Epidermal melanocyte (primary cell): Measurements from ENCODE around the gene CEMIP2.

Experiments used
- DNase-seq: peaks from one replicate; pipeline ENCODE4 v3.0.0; 2011; ENCODE audit warnings: low spot score; ENCODE audit not compliant: insufficient read length

Gene CEMIP2

GRCh38 chr9:71770170-71770569, 1.9 kb upstream of the CEMIP2 start:
- no peak for DNase-seq

GRCh38 chr9:71769175-71770161, 1.2 kb upstream of the CEMIP2 start:
- no peak for DNase-seq

GRCh38 chr9:71767776-71768321, 464 bp downstream of the CEMIP2 start:
- no peak for DNase-seq

DNA sequence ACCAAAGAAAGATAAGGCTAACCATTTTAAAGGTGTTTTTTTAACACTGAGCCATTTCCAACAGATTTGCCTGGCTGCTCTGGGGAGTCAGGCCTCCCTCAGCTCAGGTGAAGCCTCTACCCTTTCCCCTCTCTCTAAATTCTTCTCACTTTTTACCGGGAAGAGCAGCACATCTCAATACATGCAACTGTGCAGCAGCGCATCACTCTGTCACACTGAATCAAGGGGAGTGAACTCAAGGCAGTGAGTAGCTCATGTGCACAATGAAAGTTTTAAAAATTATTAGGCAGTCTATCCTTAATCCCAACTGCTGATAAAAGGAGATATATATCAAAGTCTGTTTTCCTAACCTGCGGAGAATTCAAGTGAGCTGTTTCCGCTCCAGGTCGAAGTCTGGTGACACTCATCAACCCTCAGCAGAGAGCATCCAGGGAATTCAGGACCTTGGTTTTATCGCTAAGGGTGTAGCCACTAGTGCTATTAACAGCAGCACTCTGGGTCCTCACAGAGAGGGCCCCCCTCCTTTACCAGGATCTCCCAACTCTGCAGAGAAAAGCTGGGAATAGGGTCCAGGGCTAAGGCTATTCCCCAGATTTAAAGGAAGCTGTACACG, 1.0 kb downstream of the CEMIP2 start:
- DNase-seq = no peak

DNA sequence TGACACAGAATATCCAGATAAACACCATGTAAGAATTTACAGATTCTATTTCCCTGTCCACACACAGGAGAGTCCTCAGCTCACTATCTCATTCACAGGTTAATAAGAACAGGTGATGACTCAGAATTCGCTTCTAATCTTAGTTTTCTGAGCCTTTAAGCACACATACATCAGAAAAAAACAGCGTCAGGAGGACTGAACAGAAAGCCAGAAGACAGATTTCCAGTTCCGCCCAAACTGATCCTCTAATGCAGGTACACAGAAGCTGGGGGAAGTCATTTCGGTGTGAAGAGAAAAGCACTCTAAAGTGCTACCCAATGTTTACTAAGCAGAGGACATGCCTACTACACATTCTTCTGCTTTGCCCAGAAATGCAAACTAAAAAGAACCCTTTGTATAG, 1.6 kb downstream of the CEMIP2 start:
- DNase-seq = no peak

DNA sequence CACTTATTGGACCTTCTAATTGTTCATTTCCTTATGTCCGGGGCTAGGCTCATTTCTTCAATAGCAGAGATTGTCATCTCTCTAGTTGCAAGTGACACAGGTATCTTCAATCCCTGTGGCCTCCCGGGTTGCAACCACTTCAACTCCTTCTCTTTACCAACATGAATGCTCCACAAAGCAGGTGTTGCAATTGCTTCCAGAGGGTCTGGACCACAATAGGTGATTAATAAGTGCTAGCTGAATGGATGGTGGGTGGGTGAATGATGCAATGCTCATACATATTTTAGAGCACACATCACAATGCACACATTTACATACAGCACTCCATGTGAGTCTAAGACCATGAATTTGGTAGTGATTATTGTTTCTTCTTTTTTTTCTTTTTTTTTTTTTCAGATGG, 2.6 kb downstream of the CEMIP2 start:
- DNase-seq = no peak

DNA sequence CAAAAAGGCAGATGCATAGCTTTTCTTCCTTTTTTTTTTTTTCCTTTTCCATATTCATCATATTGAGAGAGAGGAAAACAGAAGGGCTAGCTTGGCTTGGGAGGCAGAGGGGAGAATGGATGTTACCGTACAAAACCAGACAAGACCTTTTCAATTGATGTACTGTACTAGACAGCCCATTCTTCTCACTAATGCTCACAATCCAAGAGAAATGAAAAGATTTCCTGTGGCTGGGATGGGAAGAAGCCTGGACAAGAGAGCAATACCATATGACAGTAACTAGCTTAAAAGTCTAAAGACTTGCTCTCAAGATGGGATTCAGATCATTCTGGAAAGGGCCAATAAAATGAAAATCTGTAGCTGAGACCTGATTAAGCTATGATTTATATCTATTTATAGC, 3.4 kb downstream of the CEMIP2 start:
- DNase-seq = no peak

GRCh38 chr9:71764463-71764862, 3.9 kb downstream of the CEMIP2 start:
- no peak for DNase-seq

DNA sequence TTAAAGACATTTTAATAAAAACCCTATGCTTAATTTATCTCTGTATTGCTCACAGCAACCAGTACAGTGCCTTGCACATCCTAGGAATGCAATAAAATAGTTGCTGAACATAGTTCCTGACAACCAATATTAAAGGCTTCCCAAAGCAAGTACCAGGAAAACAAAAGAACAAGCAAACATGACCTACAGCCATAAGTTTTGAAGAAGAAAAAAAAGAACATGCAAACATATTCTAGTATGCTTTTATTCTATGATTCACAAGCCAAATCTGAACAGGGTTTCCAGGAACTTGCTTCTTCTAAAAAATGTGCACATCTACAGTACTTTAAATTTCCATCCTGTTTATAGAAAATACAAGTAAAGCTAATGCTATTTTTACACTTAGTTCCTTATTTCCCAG, 4.5 kb downstream of the CEMIP2 start:
- DNase-seq = no peak

DNA sequence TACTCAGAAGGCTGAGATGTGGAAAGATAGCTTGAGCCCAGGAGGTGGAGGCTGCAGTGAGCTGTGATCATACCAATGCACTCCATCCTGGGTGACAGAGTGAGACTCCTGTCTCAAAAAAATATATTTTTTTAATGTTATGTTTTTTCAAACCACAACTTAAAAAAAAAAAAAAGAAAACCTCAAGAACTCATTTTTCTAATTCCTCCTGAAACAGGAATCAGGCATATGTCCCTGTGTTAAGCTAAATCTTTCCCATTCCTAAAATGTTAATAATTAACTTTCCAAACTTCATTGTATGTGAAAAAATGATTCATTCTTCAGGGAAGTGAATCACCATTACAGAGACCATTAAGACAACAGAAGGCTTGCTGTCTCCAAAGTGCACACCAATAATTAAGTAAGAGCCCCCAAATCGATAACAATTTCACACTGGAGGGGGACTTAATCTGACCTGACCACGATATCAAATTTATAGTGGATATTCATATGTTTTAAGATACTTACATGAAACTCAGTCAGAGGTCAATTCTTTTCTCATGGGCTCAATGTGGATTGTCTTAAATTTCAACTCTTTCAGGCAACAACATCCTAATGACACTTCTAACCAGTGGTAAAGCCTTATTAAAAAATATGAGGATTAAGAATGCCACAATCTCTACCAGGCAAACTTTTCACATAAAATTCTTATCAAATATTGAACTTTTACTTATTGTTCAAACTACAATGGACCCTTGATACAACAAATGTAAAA, 5.2 kb downstream of the CEMIP2 start:
- no peak for DNase-seq

DNA sequence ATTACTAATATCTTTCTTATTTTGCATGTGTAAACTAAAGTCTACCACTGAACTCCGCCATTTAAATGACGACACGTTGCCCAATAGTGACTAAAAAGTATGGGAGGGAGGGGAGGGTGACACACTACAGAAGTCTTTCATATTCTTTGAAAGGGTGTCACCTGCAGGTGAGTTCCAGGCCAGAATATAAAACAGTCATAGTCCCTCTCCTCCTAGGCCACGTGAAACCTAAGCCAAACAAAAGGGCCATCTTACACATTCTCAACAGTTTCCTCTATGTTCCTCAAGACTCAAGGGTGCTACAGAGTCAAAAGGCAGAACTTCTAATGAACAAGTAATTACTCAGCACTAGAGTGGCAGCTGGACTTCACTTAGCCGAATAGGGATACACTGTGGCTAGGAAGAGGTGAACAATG, 6.4 kb downstream of the CEMIP2 start:
- DNase-seq = no peak

GRCh38 chr9:71760901-71761300, 7.4 kb downstream of the CEMIP2 start:
- DNase-seq = no peak

- no peak for DNase-seq
Measured at GRCh38 chr9:71758785-71759184, 9.5 kb downstream of the CEMIP2 start.

DNA sequence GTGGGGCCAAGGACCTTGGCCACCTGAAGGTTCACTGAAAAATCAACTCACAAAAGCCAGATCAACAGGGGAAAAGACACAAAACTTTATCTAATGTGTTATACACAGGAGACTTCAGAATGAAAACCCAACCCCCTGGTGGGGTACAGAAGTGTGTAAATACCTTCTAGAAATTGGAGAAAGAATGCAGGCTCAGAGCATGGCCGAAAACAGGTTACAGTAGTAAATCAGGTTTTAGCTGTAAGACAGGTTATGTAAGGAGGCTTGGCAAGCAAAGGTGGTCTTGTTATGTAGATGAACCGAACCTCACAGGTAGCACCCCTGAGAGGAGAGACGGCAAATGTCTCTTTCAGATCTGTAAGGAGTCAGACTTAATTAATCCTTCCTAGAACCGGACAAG, 10.0 kb downstream of the CEMIP2 start:
- DNase-seq = no peak

- DNase-seq = no peak
Measured at GRCh38 chr9:71756753-71757152, 11.6 kb downstream of the CEMIP2 start.

GRCh38 chr9:71755869-71756268, 12.4 kb downstream of the CEMIP2 start:
- DNase-seq = no peak

GRCh38 chr9:71755230-71755629, 13.1 kb downstream of the CEMIP2 start:
- DNase-seq = no peak

- DNase-seq = no peak
Measured at GRCh38 chr9:71754151-71754550, 14.2 kb downstream of the CEMIP2 start.

DNA sequence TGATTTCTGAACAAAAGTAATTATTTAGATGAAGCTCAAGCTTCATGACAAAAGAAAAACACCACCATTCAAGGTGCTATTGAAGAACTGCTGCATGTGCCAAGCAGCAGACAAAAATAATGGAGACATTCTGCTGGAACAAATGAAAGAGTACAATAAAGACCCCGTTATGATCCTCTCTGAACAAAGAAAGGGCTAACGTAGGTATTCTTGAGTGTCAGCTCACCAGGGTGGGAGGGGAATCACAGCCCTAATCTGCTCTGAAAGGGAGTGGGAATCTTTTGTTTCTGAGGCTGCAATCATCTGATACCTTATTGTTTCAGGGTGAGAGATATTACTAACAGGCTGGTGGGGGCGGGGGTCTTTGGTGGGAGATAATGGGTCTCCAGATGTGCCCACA, 15.4 kb downstream of the CEMIP2 start:
- DNase-seq = no peak

- DNase-seq = no peak
Measured at GRCh38 chr9:71752352-71752751, 16.0 kb downstream of the CEMIP2 start.

GRCh38 chr9:71748280-71748743, 20.0 kb downstream of the CEMIP2 start:
- DNase-seq = no peak

GRCh38 chr9:71747576-71747975, 20.7 kb downstream of the CEMIP2 start:
- DNase-seq = no peak
